ENCODE data around the gene ADISSP. TPM values are rescaled to one million over a fixed set of nuclear protein-coding genes. Genes with fewer than 3 reads are reported as not detected.

Gene ADISSP
- total RNA-seq, 1 experiment from 2014 or later = 27.3 TPM

DNA sequence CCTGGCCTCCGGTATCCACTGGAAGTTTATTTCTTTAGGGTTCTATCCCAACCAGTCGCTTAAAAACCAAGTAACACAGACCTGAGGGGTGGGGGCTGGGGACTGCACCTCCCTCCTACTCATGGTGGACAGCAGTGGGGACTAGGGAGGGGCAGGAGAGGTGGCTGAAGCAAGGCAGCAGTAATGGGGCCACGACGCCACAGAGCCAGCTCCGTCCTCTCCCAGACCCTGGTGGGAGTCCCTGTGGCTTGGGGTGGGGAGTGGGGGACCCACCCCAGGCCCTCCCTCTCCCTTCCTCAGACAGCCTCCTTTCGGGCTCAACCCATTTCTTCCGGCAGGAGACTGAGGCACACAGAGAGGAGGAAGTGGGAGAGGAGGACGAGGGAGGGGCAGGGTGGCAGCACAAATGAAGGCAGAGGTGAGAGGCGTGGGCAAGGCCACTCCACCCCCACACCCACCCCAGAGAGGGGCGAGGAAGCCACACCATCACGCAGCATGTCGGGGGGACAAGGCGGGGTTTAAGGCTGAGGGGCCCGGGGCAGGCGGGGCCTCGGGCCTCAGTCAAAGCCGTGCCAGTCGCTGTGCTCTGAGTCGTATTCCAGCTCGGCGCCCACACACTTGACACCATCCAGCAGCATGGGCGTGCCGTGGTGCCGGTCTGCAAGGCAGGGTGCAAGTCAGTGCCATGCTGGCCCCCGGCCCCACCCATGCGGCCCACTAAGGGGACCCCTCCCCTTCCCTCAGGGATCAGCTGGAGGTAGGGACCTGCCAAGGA, 13.9 kb downstream of the ADISSP start:
- Mint-ChIP-seq H3K9me3 (ENCODE audit: low read depth, unreplicated experiment) (no peaks in the 10 kb centered on the region), H3K4me3 (ENCODE audit: low read depth, unreplicated experiment) (no peak overlapping the region), H3K27me3 (ENCODE audit: unreplicated experiment) (no peaks in the 10 kb centered on the region), H3K4me1 (ENCODE audit: low read depth, unreplicated experiment) (peaks cover 10% of the 10 kb centered on the region), H3K36me3 (ENCODE audit: insufficient read depth, unreplicated experiment) (peaks cover 14% of the 10 kb centered on the region), H3K27ac (ENCODE audit: unreplicated experiment) (no peak overlapping the region)
- CTCF ChIA-PET = interaction anchor here (0.6 to 0.7 kb wide), 2 partner anchors 19 to 65 kb away, joined by 3 to 8 read pairs; no protein-coding TSS in a partner anchor
- no peak for DNase-seq
- TF ChIP-seq, protein P1, sequence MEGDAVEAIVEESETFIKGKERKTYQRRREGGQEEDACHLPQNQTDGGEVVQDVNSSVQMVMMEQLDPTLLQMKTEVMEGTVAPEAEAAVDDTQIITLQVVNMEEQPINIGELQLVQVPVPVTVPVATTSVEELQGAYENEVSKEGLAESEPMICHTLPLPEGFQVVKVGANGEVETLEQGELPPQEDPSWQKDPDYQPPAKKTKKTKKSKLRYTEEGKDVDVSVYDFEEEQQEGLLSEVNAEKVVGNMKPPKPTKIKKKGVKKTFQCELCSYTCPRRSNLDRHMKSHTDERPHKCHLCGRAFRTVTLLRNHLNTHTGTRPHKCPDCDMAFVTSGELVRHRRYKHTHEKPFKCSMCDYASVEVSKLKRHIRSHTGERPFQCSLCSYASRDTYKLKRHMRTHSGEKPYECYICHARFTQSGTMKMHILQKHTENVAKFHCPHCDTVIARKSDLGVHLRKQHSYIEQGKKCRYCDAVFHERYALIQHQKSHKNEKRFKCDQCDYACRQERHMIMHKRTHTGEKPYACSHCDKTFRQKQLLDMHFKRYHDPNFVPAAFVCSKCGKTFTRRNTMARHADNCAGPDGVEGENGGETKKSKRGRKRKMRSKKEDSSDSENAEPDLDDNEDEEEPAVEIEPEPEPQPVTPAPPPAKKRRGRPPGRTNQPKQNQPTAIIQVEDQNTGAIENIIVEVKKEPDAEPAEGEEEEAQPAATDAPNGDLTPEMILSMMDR (IDR thresholded peaks at IDR 0.05; ENCODE audit: unreplicated experiment) = no peak
- no TSS peak for BruUV-seq (replicated peaks)
- intact Hi-C loops (cut with micrococcal nuclease; ENCODE audit: unreplicated experiment) = loop anchor here (2.0 kb wide), 1 partner anchor 57 kb away; no protein-coding TSS in a partner anchor

DNA sequence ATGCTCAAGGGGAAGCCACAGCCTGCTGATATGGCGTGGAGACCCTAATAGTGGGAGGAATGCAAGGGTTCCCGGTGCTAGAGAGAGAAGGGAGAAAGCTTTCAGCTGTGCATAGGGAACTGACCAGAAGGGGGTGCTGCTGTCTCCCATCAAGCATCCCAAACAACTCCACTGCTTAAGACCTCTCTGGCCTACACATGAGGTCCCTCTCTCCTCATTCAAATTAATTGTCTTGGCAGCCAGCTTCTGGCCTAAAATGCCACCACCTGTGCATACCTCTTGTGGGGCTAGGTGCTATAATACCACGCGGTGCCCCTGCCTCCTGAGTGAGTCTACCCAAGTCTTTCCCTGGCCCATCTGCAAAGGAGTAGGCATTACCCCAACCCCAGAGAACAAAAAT, 14.5 kb downstream of the ADISSP start:
- intact Hi-C loops (cut with micrococcal nuclease; ENCODE audit: unreplicated experiment) = loop anchor here (2.0 kb wide), 1 partner anchor 58 kb away; no protein-coding TSS in a partner anchor
- peak; percentile 50 for DNase-seq
- Mint-ChIP-seq H3K27me3 (ENCODE audit: unreplicated experiment) (no peaks in the 10 kb centered on the region), H3K27ac (ENCODE audit: unreplicated experiment) (no peak overlapping the region), H3K4me3 (ENCODE audit: low read depth, unreplicated experiment) (no peak overlapping the region), H3K9me3 (ENCODE audit: low read depth, unreplicated experiment) (no peaks in the 10 kb centered on the region), H3K4me1 (ENCODE audit: low read depth, unreplicated experiment) (peaks cover 10% of the 10 kb centered on the region), H3K36me3 (ENCODE audit: insufficient read depth, unreplicated experiment) (peaks cover 14% of the 10 kb centered on the region)
- TF ChIP-seq, protein P1 (IDR thresholded peaks at IDR 0.05; ENCODE audit: unreplicated experiment) = no peak
- CTCF ChIA-PET = interaction anchor here (0.6 to 0.7 kb wide), 2 partner anchors 18 to 65 kb away, joined by 3 to 8 read pairs; no protein-coding TSS in a partner anchor
- no TSS peak for BruUV-seq (replicated peaks)

DNA sequence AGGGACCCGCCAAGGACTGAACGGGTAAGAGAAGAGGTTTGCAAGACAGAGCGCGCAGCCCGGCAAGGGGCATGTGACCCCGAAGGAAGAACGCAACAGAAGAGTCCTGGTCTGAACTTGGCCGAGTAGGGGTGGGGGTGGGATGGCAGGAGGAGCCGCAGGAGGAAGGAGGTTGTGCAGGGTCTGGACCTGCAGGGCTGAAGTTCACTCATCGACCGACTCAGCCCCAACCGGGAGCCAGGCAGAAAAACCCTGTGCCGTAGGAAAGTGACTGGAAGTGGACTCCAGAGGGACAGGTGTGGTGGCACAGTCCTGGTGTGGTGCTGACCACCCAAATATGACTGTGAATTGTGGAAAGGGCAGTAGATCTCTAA, 15.2 kb downstream of the ADISSP start:
- H3K36me3 Mint-ChIP-seq (ENCODE audit: insufficient read depth, unreplicated experiment) = peaks cover 14% of the 10 kb centered on the region
- intact Hi-C loops (cut with micrococcal nuclease; ENCODE audit: unreplicated experiment) = loop anchor here (2.0 kb wide), 1 partner anchor 58 kb away; no protein-coding TSS in a partner anchor

DNA sequence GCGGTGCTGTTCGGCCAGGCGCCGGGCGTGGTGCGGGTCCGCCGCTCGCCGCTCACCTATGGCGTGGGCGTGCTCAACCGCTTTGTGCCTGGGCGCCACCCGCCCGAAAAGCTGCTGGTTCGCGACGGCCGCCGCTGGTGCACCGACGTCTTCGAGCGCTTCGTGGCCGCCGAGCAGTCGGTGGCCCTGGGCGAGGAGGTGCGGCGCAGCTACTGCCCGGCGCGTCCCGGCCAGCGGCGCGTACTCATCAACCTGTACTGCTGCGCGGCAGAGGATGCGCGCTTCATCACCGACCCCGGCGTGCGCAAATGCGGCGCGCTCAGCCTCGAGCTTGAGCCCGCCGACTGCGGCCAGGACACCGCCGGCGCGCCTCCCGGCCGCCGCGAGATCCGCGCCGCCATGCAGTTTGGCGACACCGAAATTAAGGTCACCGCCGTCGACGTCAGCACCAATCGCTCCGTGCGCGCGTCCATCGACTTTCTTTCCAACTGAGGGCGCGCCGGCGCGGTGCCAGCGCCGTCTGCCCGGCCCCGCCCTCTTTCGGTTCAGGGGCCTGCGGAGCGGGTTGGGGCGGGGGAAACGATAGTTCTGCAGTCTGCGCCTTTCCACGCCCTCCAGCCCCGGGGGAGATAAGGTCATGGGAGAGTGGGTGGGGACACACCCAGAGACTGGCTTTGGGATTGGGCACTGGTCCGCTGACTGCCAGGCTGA, 15.7 kb downstream of the ADISSP start:
- peaks cover 14% of the 10 kb centered on the region for H3K36me3 Mint-ChIP-seq (ENCODE audit: insufficient read depth, unreplicated experiment)
- BruUV-seq (replicated peaks) = no TSS peak
- CTCF ChIA-PET = interaction anchor here (0.8 to 0.9 kb wide), 2 partner anchors 15 to 16 kb away, joined by 4 read pairs; partner anchors contain the start of gene ADISSP
- H3K4me3 Mint-ChIP-seq (ENCODE audit: low read depth, unreplicated experiment) = peak overlapping the region; percentile 69
- intact Hi-C loops (cut with micrococcal nuclease; ENCODE audit: unreplicated experiment) = loop anchor here (2.0 kb wide), 1 partner anchor 59 kb away; no protein-coding TSS in a partner anchor
- no peaks in the 10 kb centered on the region for H3K9me3 Mint-ChIP-seq (ENCODE audit: low read depth, unreplicated experiment)
- TF ChIP-seq, protein P1 (IDR thresholded peaks at IDR 0.05; ENCODE audit: unreplicated experiment) = no peak
- peak; percentile 53 for DNase-seq
- H3K4me1 Mint-ChIP-seq (ENCODE audit: low read depth, unreplicated experiment) = peaks cover 10% of the 10 kb centered on the region
- peaks cover 11% of the 10 kb centered on the region for H3K27me3 Mint-ChIP-seq (ENCODE audit: unreplicated experiment)
- H3K27ac Mint-ChIP-seq (ENCODE audit: unreplicated experiment) = no peak overlapping the region

More for the DNA sequence above, 15.2 kb downstream of the ADISSP start:
- TF ChIP-seq, protein P1 (IDR thresholded peaks at IDR 0.05; ENCODE audit: unreplicated experiment) = no peak
- peaks cover 6% of the 10 kb centered on the region for H3K27me3 Mint-ChIP-seq (ENCODE audit: unreplicated experiment)
- H3K9me3 Mint-ChIP-seq (ENCODE audit: low read depth, unreplicated experiment) = no peaks in the 10 kb centered on the region
- no TSS peak for BruUV-seq (replicated peaks)
- H3K4me1 Mint-ChIP-seq (ENCODE audit: low read depth, unreplicated experiment) = peaks cover 10% of the 10 kb centered on the region
- peak overlapping the region; percentile 69 for H3K4me3 Mint-ChIP-seq (ENCODE audit: low read depth, unreplicated experiment)
- no peak overlapping the region for H3K27ac Mint-ChIP-seq (ENCODE audit: unreplicated experiment)
- DNase-seq = no peak
- CTCF ChIA-PET = no interaction called here

Measured in Calu3 (cell line).